ENCODE data around the gene TEX22.

The TEX22 gene

DNA sequence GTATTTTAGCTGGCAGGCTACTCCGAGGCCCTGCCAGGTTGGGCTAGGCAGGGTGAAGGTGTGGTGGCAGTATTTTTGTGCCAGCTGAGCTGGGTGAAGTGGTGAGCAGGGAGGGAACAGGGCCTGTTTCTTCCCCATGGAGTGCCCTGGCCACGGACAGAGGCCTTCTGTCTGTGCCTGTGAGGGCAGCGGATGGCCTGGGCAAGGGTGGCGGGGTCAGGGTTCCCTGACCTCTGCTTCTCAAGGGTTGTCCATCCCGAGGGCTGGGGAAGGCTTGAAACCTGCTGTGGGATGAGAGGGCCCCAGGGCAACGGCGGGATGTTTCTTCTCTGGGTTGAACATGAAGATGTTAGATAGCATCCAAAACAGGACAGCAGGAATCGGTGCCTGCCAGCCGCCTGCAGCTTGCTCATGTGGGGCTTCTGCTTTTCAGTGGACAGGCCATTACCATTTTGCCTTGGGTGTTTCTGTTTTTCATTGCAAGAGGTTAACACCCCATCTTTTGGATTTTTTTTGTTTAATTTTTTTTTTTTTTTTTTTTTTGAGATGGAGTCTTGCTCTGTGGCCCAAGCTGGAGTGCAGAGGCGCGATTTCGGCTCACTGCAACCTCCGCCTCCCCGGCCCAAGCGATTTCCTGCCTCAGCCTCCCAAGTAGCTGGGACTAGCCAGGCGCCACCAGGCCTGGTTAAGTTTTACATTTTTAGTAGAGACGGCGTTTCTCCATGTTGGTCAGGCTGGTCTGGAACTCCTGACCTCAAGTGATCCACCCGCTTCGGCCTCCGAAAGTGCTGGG is 24.6 kb downstream of the TEX22 start:
- DNase-seq = no peak

DNA sequence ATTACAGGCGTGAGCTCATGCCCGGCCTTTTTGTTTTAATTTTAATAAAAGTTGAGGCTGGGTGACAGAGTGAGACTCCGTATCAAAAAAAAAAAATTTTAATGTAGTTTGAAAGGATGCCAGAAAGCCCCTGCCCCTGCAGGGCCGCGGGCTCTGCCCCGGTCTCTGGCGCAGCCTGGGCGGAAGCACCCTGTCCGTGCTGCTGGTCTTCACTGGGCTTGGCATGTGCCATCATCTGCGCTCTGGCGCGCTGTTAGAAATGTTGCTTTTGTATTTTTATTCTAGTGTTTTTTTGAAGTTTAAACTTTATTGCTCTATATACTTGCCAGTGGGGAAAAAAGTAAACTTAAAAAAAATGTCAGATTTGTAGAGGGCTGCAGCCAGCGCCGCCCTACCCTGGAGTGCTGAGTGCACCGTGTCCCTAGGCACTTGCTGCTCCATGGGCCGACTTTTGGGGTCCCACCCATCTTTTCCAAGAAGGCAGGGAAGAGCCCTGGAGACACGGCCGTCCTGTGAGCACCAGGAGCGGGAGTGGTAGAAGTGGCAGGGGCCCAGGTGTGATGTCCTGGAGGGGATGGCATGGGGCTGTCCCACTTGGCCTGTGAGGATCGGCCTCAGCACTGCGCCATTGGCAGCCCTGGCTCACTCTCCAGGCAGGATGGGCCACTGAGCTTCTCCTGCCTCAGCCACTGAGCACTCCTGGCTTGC is 25.3 kb downstream of the TEX22 start:
- no peak for DNase-seq

DNA sequence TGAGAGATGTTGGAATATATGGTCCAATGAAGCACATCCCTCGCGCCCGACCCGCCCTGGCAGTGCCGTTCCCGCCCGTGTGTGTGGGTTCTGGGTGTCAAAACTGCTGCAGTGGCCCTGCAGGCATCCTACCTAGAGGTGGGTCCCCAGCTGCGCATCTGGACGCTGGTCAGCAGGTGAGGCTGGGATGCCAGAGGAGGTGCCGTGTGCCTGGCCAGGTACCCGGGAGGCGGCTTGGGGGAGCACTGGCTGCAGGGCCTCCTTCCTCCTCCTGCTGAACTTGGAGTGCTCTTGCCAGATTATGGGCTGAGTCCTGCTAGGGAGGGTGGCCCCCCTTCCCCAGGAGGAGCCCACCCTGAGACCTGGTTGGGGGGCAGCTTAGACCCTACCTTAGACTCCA is 26.5 kb downstream of the TEX22 start:
- DNase-seq = no peak

DNA sequence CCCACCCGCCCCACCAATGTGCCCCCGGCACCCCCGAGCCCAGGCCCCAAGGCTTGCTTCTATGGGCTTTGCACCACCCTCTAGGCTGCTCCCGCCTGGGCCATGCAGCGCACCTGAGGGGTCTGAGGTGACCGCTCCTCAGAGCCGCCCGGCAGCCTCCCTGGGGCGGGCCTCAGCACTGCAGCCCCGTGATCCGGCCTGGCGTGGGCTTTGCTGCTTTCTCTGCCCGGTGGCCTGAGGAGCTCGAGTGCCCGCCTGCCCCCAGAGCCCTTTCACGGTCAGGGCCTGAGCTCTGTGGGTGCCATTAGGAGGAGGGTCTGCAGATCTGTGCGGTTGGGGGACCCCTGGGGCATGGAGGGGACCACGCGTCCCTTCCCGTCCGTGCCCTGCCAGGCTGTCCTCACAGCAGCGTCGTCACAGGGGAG is 27.5 kb downstream of the TEX22 start:
- no peak for DNase-seq

DNA sequence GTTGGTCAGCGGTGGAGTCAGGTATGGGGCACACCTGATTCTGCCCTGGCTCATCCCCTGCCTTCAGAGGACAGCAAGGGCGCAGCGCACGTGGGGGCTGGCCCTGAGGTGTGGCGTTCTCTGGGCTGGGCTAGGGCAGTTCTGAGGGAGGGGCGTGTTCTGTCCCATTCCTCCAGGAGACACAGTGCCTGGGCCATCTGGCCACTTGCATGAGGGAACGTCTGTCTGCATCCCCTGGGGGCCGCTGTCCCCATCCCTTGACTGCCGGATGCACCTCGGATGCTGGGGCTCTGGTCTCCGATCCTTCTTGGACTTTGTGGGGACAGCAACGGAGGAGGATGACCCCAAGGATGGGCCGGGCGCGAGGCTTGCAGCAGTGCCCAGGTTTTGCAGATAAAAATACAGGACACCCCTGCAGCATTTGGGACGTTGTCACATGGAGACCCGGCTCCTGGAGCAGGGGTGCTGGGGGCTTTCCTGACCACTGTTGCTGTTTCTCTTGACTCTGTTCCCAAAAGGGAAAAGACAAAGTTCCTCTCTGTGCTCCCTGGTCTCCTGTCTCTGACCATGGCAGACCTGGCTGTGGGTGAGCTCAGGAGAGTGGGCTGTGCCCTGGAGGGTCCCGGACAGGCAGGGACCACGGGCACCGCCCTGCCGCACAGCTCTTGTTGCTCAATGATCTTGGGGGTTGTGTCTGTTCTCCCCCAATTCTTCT is 28.2 kb downstream of the TEX22 start:
- no peak for DNase-seq

DNA sequence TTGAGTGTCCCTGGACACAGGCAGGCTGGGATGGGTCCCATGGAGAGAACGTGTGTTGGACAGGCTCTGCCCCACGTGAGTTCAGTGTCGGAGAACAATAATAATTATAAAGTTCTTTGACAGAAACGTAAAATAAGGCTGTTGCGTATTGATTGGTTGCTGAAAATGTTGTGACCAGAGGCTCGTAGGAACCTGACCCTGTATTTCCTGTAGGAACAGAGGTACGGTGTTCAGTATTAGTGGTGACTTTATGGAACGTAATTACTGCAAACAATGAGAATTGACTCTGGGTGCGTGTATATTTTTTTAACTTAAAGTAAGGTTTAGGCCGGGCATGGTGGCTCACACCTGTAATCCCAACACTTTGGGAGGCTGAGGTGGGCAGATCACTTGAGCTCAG is 29.1 kb downstream of the TEX22 start:
- DNase-seq = no peak

DNA sequence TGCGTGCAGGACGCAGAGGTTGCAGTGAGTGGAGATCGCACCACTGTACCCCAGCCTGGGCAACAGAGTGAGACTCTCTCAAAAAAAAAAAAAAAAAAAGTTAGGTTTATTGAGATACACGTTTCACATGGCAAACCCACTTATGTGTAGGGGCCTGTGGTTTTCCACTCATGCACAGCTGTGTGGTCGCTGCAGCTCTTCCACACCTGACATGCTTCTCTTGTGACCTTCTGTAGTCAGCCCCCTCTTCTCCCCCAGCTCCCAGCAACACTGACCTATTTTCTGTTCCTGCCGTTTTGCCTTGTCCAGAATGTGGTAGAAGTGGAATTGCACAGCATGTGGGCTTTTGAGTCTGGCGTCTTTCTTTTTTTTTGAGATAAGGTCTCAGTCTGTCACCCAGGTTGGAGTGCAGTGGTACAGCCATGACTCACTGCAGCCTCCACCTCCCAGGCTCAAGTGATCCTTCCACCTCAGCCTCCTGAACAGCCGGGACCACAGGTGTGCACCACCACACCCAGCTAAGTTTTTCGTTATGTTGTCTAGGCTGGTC is 29.7 kb downstream of the TEX22 start:
- DNase-seq = no peak

DNA sequence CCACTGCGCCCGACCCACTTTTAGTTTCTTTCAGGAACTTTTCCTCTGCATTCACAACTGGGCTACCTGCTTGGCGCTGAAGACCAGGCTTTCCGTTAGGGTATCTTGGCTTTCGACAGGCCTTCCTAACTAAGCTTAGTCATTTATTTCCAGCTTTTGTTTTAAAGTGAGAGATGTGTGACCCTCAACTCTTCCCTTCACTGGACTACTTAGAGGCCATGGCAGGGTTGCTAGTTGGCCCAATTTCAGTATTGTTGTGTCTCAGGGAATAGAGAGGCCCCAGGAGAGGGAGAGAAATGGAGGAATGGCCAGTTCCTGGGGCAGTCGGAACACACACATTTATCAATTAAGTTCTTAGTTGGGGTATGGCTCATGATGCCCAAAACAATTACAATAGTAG is 31.7 kb downstream of the TEX22 start:
- no peak for DNase-seq

DNA sequence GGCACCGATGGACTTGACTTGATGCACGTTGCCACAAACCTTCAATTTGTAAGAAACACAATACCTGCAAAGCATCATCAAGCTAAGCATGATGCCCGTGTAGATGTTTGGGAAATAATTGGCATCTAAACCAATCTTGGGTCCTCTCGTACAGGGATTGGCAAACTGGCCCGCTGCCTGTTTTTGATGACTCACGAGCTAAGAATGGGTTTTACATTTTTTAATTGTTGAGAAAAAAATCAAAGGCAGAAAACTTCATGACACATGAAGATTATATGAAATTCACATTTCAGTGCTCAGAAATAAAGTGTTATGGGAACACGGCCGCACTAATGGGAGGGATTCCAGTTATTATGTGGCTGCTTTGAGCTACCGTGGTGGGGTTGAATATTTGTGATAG is 32.2 kb downstream of the TEX22 start:
- no peak for DNase-seq

DNA sequence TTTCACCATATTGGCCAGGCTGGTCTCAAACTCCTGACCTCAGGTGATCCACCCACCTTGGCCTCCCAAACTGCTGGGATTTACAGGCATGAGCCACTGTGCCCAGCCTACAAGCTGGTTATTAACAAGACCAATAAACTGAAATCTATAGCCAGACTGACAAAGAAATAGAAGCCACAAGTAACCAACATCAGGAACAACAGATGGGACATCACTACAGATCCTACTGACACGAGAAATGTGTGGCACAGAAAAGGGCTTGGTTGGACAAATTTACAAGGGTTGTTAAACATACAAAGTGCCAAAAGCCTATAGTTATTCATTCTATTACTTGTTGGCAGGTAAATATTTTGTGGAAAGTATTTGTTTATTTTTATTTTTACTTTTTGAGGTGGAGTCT is 32.9 kb downstream of the TEX22 start:
- DNase-seq = no peak

DNA sequence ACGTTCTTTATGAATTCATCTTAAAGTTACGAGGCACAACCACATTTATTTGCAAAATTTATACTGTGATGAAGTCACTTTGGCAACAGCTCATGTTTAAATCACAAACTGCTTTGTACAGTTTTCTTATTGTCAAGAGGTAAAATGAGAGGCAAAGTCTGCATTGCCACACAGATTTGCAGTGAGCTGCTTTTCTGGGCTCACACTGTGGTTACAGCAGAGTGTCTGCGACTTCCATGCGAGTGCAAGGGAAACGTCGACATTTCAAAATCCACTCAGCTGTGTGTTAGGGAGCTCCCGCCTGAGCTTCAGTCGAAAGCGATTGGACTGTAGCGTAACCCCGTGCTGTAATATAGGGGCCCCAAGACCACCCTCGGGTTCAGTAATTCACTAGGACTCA is 34.3 kb downstream of the TEX22 start:
- no peak for DNase-seq

DNA sequence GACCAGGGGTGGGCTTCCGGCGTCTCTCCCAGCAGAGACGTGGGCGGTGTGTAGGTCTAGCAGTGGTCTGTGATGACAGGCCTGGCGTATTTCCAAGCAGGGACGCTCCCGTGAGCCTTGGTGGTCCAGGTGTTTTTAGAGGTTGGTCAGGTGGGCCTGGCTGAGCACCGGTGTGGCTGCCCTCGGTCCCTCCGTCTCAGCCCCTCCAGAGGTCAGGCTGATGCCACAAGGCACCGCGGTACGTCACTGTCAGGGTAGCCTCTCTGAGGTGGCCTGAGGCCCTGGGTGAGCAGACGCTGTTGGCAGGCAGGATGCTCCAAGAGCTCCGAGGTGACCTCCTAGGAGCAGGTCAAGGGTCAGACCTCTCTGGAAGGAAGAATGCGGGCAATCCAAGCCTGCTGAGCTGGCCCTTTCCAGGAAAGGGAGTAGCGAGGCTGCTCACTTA is 34.8 kb downstream of the TEX22 start:
- DNase-seq = no peak

DNA sequence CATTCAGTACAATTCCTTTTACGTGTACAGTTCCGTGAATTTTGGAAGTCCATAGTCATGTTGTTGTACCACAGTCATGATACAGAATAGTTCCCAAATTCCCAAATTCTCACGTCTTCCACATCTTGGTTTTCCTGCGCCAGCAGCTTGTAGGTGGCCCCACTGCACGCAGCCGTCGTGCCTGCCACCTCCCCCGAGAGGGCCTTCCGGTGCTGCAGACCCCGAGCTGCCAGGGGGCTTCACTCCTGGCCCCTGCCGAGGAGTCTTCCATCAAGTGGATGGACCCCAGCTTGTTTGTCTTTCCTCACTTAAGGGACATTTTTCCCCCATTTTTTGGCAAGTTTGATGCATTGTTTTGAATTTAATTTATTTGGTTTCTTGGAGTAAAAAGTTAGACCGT is 38.1 kb downstream of the TEX22 start:
- no peak for DNase-seq

DNA sequence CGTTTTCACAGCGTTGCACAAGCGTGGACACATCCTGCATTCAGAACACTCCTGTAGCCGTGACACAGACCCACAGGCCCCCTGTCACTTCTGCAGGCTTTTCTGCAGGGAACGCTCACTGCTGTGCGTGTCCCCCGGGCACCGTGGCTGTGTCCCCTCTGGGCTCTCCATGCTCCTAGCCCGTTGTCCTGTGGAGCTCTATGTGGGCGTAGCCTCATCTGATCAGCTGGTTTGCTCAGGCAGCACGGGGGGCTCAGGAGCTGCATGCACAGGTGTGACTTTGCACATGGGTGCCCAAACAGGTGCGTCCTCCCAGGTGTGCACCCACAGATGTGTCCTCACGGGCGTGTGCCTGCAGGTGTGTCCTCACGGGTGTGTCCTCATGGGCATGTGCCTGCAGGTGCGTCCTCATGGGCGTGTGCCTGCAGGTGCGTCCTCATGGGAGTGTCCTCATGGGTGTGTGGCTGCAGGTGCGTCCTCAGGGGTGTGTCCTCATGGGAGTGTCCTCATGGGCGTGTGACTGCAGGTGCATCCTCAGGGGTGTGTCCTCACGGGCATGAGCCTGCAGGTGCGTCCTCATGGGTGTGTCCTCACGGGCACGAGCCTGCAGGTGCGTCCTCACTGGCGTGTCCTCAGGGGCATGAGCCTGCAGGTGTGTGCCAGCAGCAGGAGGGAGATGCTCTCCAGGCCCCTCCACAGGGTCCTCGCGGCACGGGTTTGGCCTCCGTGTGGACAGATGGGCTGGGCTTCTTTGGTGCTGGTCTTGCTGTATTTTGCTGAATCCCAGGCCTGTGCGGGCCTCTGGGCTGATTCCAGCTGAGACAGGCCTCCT is 38.8 kb downstream of the TEX22 start:
- no peak for DNase-seq

DNA sequence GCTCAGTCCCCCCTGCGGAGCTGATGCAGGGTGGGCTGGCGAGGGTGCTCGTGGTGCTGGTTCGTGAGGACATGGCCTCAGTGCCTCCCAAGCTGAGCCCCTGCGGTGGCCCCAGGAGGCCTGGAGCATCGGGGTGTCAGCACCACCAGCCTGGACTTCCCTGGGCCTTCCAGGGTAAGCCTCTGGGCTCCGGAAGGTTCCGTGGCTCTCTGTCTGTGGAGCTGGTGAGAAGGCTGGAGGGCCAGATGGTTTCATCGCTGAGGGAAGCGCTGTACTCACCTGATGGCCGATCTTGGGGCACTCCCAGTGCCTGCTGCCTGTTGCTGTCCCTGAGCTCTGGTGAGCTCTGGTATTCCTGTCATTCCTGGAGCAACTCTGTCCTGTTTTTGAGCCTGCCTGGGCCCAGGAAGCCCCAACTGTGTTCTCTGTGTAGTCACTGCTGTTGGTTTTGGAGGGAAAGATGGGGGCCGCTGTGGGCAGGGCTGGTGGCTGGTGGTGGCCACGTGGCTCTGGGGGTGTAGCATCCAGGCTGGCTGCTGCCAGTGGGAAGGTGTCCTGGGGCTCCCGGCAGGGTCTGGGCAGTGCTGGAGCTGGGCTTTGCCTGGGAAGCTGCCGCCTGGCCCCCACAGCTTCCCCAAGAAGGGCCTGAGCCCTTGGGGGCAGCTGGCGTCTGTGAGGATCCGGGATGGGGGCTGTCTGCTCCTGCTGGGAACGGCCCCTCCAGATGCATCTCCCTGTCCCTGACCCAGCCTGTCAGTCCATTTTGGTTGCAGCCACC is 39.6 kb downstream of the TEX22 start:
- no peak for DNase-seq

DNA sequence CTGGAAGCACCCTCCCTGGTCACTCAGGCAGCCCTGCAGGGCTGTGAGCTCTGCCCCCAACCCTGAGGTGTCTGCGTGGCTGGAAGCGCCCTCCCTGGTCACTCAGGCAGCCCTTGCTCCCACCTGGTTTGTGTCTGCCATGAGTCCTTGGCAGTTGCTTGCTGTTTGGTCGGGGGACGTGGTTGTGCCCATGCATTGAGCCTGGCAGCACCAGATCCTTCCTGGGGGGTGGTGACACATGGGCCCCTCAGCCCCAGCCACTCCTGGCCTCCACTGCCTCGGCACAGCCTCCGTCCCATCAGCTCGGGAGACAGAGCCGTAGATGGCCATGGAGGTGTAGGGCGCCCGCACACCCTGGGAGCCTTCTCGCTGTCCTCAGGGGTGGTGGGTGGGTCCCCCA is 40.8 kb downstream of the TEX22 start:
- DNase-seq = no peak

DNA sequence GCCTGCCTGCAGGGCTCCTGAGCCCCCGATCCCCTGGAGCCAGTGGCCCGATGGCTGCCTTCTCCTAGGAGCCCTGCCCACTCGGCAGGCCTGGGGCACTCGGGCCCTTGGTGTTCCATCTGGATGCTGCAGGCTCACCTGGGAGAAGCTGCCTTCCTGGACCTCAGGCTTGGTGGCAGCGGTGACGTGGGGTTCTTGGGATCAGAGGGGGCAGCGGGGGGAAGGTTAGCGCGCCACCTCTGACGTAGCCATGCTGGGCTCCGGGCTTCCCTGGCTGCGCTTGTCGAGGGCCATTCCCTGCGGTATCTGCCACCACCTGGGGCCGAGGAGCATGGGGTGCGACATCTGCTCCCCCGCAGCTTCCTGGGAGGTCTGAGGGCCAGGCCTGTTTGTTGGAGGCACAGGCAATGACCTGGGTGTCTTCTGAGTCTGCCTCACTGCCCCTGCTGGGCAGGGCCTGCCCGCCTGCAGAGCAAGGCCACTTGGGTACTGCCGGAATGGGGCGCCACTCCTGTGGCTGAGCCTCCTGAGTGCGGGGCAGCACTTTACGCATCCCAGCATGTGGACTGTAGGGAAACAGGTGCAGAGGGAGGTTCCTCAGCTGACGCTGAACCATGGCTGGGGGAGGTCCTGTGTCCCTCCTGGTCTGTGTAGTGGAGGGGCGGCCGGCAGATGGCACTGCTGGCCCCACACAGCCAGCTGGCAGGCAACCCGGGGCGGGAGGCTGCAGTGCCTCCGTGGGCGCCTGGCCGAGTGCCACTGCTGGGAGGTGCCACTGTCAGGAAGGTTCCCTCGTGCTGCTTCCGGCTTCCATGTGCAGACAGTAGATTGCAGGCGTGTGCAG is 41.6 kb downstream of the TEX22 start:
- DNase-seq = no peak

DNA sequence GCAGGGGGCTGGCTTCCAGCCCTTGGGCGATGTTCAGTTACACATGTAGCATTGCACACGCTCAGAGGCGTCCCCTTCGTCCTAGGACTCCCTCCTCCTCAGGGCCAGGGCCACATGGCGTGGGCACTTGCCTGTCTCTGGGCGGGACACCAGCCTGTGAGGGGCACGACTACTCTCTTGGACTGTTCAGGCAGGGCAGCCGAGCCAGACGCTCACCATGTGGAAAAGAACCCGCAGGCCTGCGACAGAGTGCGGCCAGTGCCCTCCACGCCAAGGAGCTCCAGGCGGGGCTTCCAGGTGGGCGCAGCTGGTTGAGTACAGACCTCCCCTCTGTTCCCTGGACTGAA is 42.2 kb downstream of the TEX22 start:
- DNase-seq = no peak

DNA sequence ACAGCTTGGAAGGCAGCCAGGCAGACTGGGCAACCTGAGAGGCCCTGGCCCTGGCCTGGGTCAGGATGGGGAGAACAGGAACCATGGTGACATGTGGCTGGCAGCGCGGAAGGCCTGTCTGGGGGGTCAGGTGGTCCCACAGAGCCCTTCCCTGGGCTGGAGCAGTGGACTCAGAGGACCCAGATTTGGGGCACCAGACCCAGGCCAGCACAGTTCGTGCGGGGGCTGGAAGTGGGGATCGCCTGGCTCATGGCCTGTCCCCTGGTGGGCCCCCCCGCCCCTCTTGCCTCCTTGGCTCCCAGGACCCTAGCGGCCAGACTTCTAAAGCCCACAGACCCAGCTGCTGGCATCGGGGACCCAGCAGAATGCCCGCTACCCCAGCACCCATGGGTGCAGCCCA is 42.7 kb downstream of the TEX22 start:
- DNase-seq = no peak

DNA sequence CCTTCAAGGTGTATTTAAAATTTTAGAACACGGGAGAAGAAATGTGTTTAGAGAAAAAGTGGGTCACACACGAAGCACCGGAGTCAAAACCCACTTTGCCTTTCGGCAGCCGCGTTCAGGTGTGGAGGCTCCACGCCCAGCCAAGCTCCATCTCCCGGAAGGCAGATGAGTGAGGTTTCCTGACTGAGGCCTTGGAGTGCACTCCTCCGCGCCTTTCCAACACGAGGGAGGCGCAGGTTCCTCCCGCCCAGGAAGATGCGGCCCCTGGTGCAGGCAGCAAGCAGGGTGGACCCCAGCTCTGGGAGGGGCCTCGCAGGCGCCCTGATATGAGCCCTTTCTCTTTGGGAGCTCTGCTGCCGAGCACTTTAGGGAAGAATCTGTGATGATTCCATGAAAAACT is 43.8 kb downstream of the TEX22 start:
- no peak for DNase-seq

DNA sequence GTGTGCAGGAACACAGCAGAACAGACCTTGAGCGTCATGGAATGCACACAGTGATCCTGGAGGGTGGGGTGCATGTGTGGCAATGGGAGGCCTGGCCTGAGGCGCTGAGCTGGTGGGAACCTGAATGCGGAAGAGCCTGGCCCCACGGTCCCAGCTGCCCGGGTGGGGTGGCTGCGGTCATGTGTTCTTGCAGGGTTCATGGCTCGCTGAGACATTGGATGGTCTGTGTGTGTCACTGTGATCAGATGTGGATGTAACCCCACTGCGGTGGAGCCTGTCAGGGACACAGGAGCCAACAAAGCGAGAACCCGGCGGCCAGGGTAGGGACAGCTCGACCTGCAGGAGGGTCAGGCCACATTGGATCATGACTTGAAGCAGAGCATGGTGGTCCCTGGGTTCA is 44.5 kb downstream of the TEX22 start:
- DNase-seq = no peak
